ENCODE data around the gene OXNAD1. TPM values are rescaled to one million over a fixed set of nuclear protein-coding genes. Genes with fewer than 3 reads are reported as not detected.
"Not testable (repeated sequence)": the region's sequence is repeated elsewhere in the genome, so short reads cannot be mapped to it uniquely, and the experiment has no call there.

OXNAD1 gene
- total RNA-seq, 1 donor from 2014 or later = 17.6 TPM

- no peak for FAIRE-seq
- DNase-seq (ENCODE audit: low read depth) = no peak
- no peak for TF ChIP-seq CTCF (IDR thresholded peaks at IDR 0.05; ENCODE audit: insufficient read depth, low read length, severe bottlenecking)
- H3K4me3 ChIP-seq (ENCODE audit: low read depth, low read length) = no peak overlapping the region
- H3K27me3 ChIP-seq (ENCODE audit: control insufficient read depth, insufficient read depth, low read length) = no peaks in the 10 kb centered on the region
- H3K36me3 ChIP-seq (ENCODE audit: control insufficient read depth, insufficient read depth, low read length) = peaks cover 3% of the 10 kb centered on the region
Measured at GRCh38 chr3:16307832-16308531, 43.0 kb downstream of the OXNAD1 start.

- no peak for TF ChIP-seq CTCF (IDR thresholded peaks at IDR 0.05; ENCODE audit: insufficient read depth, low read length, severe bottlenecking)
Measured at GRCh38 chr3:16308727-16309126, 43.7 kb downstream of the OXNAD1 start.

GRCh38 chr3:16309558-16309957 is 44.5 kb downstream of the OXNAD1 start:
- TF ChIP-seq CTCF (IDR thresholded peaks at IDR 0.05; ENCODE audit: insufficient read depth, low read length, severe bottlenecking) = no peak
- DNase-seq (ENCODE audit: low read depth) (peak; percentile 84), FAIRE-seq (no peak)
- no peaks in the 10 kb centered on the region for H3K27me3 ChIP-seq (ENCODE audit: control insufficient read depth, insufficient read depth, low read length)
- peaks cover 6% of the 10 kb centered on the region for H3K36me3 ChIP-seq (ENCODE audit: control insufficient read depth, insufficient read depth, low read length)
- no peak overlapping the region for H3K4me3 ChIP-seq (ENCODE audit: low read depth, low read length)

More at GRCh38 chr3:16308727-16309126, 43.7 kb downstream of the OXNAD1 start:
- H3K27me3 ChIP-seq (ENCODE audit: control insufficient read depth, insufficient read depth, low read length) = no peaks in the 10 kb centered on the region
- no peak overlapping the region for H3K4me3 ChIP-seq (ENCODE audit: low read depth, low read length)
- no peak for DNase-seq (ENCODE audit: low read depth)
- FAIRE-seq = no peak
- H3K36me3 ChIP-seq (ENCODE audit: control insufficient read depth, insufficient read depth, low read length) = peaks cover 6% of the 10 kb centered on the region

- not testable (repeated sequence) for DNase-seq (ENCODE audit: low read depth); FAIRE-seq; H3K36me3 ChIP-seq (ENCODE audit: control insufficient read depth, insufficient read depth, low read length); H3K27me3 ChIP-seq (ENCODE audit: control insufficient read depth, insufficient read depth, low read length); H3K4me3 ChIP-seq (ENCODE audit: low read depth, low read length)
Measured at GRCh38 chr3:16310486-16310885, 45.5 kb downstream of the OXNAD1 start.

- H3K36me3 ChIP-seq (ENCODE audit: control insufficient read depth, insufficient read depth, low read length) = peaks cover 9% of the 10 kb centered on the region
Measured at GRCh38 chr3:16311960-16312451, 47.0 kb downstream of the OXNAD1 start.

More at GRCh38 chr3:16311960-16312451, 47.0 kb downstream of the OXNAD1 start:
- TF ChIP-seq CTCF (IDR thresholded peaks at IDR 0.05; ENCODE audit: insufficient read depth, low read length, severe bottlenecking) = no peak
- peak; percentile 35 for DNase-seq (ENCODE audit: low read depth)
- no peak for FAIRE-seq
- Histone ChIP-seq H3K27me3 (ENCODE audit: control insufficient read depth, insufficient read depth, low read length) (no peaks in the 10 kb centered on the region), H3K4me3 (ENCODE audit: low read depth, low read length) (no peak overlapping the region)
